ENCODE results near the gene RAB31. TPM values are rescaled to one million over a fixed set of nuclear protein-coding genes. Genes with fewer than 3 reads are reported as not detected.

Gene RAB31
- total RNA-seq, 2 donors from 2014 or later, result 1.7 to 6.9 TPM

- H3K9me3 Mint-ChIP-seq, result no peaks in the 10 kb centered on the region
- no peak overlapping the region for H3K4me3 Mint-ChIP-seq
- peaks cover 6 to 29% of the 10 kb centered on the region in 2 donors for H3K27me3 Mint-ChIP-seq
- H3K27ac Mint-ChIP-seq, result no peak overlapping the region
- ATAC-seq (no peak), DNase-seq (ENCODE audit: low spot score) (no peak)
- H3K36me3 Mint-ChIP-seq, result no peaks in the 10 kb centered on the region
- H3K4me1 Mint-ChIP-seq (ENCODE audit: low read depth in 2 of 2), result peaks cover 4 to 5% of the 10 kb centered on the region in 2 donors
Observed at GRCh38 chr18:9826685-9827084, 118.6 kb downstream of the RAB31 start.

- no peak for ATAC-seq
- no peaks in the 10 kb centered on the region for H3K36me3 Mint-ChIP-seq
- peaks cover 4 to 5% of the 10 kb centered on the region in 2 donors for H3K4me1 Mint-ChIP-seq (ENCODE audit: low read depth in 2 of 2)
- H3K27ac Mint-ChIP-seq, result peak overlapping the region in 1 of 2 donors; percentile 34
- no peaks in the 10 kb centered on the region for H3K9me3 Mint-ChIP-seq
- H3K27me3 Mint-ChIP-seq, result peaks cover 5 to 23% of the 10 kb centered on the region in 2 donors
- peak overlapping the region; percentile 11 for H3K4me3 Mint-ChIP-seq
- no peak for DNase-seq (ENCODE audit: low spot score)
Observed at GRCh38 chr18:9827211-9827792, 119.2 kb downstream of the RAB31 start.

- Mint-ChIP-seq H3K4me3 (peak overlapping the region; percentile 11), H3K36me3 (no peaks in the 10 kb centered on the region), H3K27me3 (peaks cover 8 to 17% of the 10 kb centered on the region in 2 donors), H3K4me1 (ENCODE audit: low read depth in 2 of 2) (peaks cover 4 to 5% of the 10 kb centered on the region in 2 donors), H3K27ac (peak overlapping the region in 1 of 2 donors; percentile 34), H3K9me3 (no peaks in the 10 kb centered on the region)
- ATAC-seq (peak; percentile 46 to 56), DNase-seq (ENCODE audit: low spot score) (no peak)
Observed at GRCh38 chr18:9827793-9828505, 119.8 kb downstream of the RAB31 start.

- Mint-ChIP-seq H3K27me3 (peaks cover 10 to 16% of the 10 kb centered on the region in 2 donors), H3K36me3 (no peaks in the 10 kb centered on the region), H3K4me1 (ENCODE audit: low read depth in 2 of 2) (peaks cover 4 to 5% of the 10 kb centered on the region in 2 donors), H3K27ac (no peak overlapping the region), H3K9me3 (no peaks in the 10 kb centered on the region), H3K4me3 (no peak overlapping the region)
- ATAC-seq (no peak), DNase-seq (ENCODE audit: low spot score) (no peak)
Observed at GRCh38 chr18:9828506-9829396, 120.7 kb downstream of the RAB31 start.

- no peak overlapping the region for H3K27ac Mint-ChIP-seq
- no peaks in the 10 kb centered on the region for H3K36me3 Mint-ChIP-seq
- H3K4me1 Mint-ChIP-seq (ENCODE audit: low read depth in 2 of 2), result peaks cover 4 to 5% of the 10 kb centered on the region in 2 donors
- H3K4me3 Mint-ChIP-seq, result no peak overlapping the region
- H3K9me3 Mint-ChIP-seq, result no peaks in the 10 kb centered on the region
- H3K27me3 Mint-ChIP-seq, result peaks cover 10 to 16% of the 10 kb centered on the region in 2 donors
- ATAC-seq, result no peak
- DNase-seq (ENCODE audit: low spot score), result no peak
Observed at GRCh38 chr18:9829397-9829712, 121.3 kb downstream of the RAB31 start.

- H3K27ac Mint-ChIP-seq, result no peak overlapping the region
- ATAC-seq (no peak), DNase-seq (ENCODE audit: low spot score) (no peak)
- H3K4me3 Mint-ChIP-seq, result no peak overlapping the region
- H3K27me3 Mint-ChIP-seq, result peaks cover 10 to 21% of the 10 kb centered on the region in 2 donors
- peaks cover 4 to 5% of the 10 kb centered on the region in 2 donors for H3K4me1 Mint-ChIP-seq (ENCODE audit: low read depth in 2 of 2)
- H3K9me3 Mint-ChIP-seq, result no peaks in the 10 kb centered on the region
- no peaks in the 10 kb centered on the region for H3K36me3 Mint-ChIP-seq
Observed at GRCh38 chr18:9831036-9831722, 123.1 kb downstream of the RAB31 start.

- no peak overlapping the region for H3K27ac Mint-ChIP-seq
- H3K36me3 Mint-ChIP-seq, result no peaks in the 10 kb centered on the region
- no peak for ATAC-seq
Observed at GRCh38 chr18:9831723-9832199, 123.7 kb downstream of the RAB31 start.

GRCh38 chr18:9832871-9833270 is 124.8 kb downstream of the RAB31 start:
- H3K4me3 Mint-ChIP-seq, result no peak overlapping the region
- H3K36me3 Mint-ChIP-seq, result no peaks in the 10 kb centered on the region
- no peak overlapping the region for H3K27ac Mint-ChIP-seq
- H3K27me3 Mint-ChIP-seq, result peaks cover 16 to 24% of the 10 kb centered on the region in 2 donors
- peaks cover under 1 to 1% of the 10 kb centered on the region in 2 donors for H3K4me1 Mint-ChIP-seq (ENCODE audit: low read depth in 2 of 2)
- no peaks in the 10 kb centered on the region for H3K9me3 Mint-ChIP-seq
- DNase-seq (ENCODE audit: low spot score), result no peak
- no peak for ATAC-seq

More at GRCh38 chr18:9831723-9832199, 123.7 kb downstream of the RAB31 start:
- Mint-ChIP-seq H3K4me1 (ENCODE audit: low read depth in 2 of 2) (peaks cover 4 to 5% of the 10 kb centered on the region in 2 donors), H3K27me3 (peaks cover 14 to 25% of the 10 kb centered on the region in 2 donors), H3K4me3 (no peak overlapping the region), H3K9me3 (no peaks in the 10 kb centered on the region)
- DNase-seq (ENCODE audit: low spot score), result no peak

- H3K27ac Mint-ChIP-seq, result no peak overlapping the region
- H3K4me3 Mint-ChIP-seq, result no peak overlapping the region
- H3K36me3 Mint-ChIP-seq, result no peaks in the 10 kb centered on the region
- H3K4me1 Mint-ChIP-seq (ENCODE audit: low read depth in 2 of 2), result no peaks in the 10 kb centered on the region
- no peak for DNase-seq (ENCODE audit: low spot score)
- no peak for ATAC-seq
- no peaks in the 10 kb centered on the region for H3K9me3 Mint-ChIP-seq
- H3K27me3 Mint-ChIP-seq, result peaks cover 22 to 37% of the 10 kb centered on the region in 2 donors
Observed at GRCh38 chr18:9834551-9834950, 126.5 kb downstream of the RAB31 start.

- ATAC-seq (no peak), DNase-seq (ENCODE audit: low spot score) (no peak)
- no peaks in the 10 kb centered on the region for H3K4me1 Mint-ChIP-seq (ENCODE audit: low read depth in 2 of 2)
- H3K9me3 Mint-ChIP-seq, result no peaks in the 10 kb centered on the region
- no peak overlapping the region for H3K27ac Mint-ChIP-seq
- no peaks in the 10 kb centered on the region for H3K36me3 Mint-ChIP-seq
- peaks cover 22 to 37% of the 10 kb centered on the region in 2 donors for H3K27me3 Mint-ChIP-seq
- H3K4me3 Mint-ChIP-seq, result no peak overlapping the region
Observed at GRCh38 chr18:9835113-9835755, 127.1 kb downstream of the RAB31 start.

- Mint-ChIP-seq H3K4me1 (ENCODE audit: low read depth in 2 of 2) (no peaks in the 10 kb centered on the region), H3K9me3 (no peaks in the 10 kb centered on the region), H3K27ac (no peak overlapping the region), H3K27me3 (peaks cover 22 to 37% of the 10 kb centered on the region in 2 donors), H3K4me3 (no peak overlapping the region), H3K36me3 (no peaks in the 10 kb centered on the region)
- DNase-seq (ENCODE audit: low spot score), result no peak
- no peak for ATAC-seq
Observed at GRCh38 chr18:9835825-9836224, 127.7 kb downstream of the RAB31 start.

- Mint-ChIP-seq H3K27me3 (peaks cover 18 to 37% of the 10 kb centered on the region in 2 donors), H3K4me1 (ENCODE audit: low read depth in 2 of 2) (no peaks in the 10 kb centered on the region), H3K4me3 (no peak overlapping the region), H3K36me3 (no peaks in the 10 kb centered on the region), H3K9me3 (no peaks in the 10 kb centered on the region), H3K27ac (no peak overlapping the region)
- ATAC-seq, result peak in 1 of 2 donors; percentile 30
- DNase-seq (ENCODE audit: low spot score), result no peak
Observed at GRCh38 chr18:9838144-9838877, 130.2 kb downstream of the RAB31 start.

Data from natural killer cell treated with Interleukin-12 subunit alpha and Interleukin-12 subunit beta and Interleukin-15 and Interleukin-18, amount 100 ng/mL, for 72 hours (primary cell).